Stimulated activated CD4-positive, alpha-beta T cell treated with anti-CD3 and anti-CD28 coated beads, Interleukin-1b, Interleukin-23, amount 100 ng/mL, for 1 hour (primary cell): ENCODE data around the gene ACAT2.
"Not testable (repeated sequence)": the region's sequence is repeated elsewhere in the genome, so short reads cannot be mapped to it uniquely, and the experiment has no call there.

Source experiments
- DNase-seq, 2 donors: peaks; one replicate each; pipeline ENCODE4 v3.0.0-alpha.2; 2020; ENCODE audit warnings: low read depth in 2 of 2

The ACAT2 gene

GRCh38 chr6:159772196-159772595 lies 10.4 kb downstream of the ACAT2 start:
- DNase-seq: no peak

DNA sequence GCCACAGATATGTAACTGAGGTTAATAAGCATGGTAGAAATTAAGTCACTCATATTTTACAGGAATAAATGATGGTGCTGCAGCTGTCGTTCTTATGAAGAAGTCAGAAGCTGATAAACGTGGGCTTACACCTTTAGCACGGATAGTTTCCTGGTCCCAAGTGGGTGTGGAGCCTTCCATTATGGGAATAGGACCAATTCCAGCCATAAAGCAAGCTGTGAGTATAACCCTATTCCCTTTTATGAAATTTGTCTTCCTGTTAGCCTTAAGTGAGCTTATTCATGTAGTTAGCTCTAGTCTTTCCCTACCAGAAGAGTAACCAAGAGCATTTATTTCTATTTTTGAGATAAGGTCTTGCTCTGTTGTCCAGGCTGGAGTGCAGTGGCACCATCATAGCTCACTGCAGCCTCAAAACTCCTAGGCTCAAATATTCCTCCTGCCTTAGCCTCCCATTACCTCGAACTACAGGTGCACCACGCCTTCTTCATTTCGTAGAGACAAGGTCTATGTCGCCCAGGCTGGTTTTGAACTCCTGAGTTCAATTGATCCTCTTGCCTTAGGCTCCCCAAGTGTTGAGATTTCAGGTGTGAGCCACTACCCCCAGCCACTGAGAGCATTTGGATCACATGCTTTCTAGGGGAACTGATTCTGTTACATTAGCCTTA lies 15.5 kb downstream of the ACAT2 start:
- no peak for DNase-seq

DNA sequence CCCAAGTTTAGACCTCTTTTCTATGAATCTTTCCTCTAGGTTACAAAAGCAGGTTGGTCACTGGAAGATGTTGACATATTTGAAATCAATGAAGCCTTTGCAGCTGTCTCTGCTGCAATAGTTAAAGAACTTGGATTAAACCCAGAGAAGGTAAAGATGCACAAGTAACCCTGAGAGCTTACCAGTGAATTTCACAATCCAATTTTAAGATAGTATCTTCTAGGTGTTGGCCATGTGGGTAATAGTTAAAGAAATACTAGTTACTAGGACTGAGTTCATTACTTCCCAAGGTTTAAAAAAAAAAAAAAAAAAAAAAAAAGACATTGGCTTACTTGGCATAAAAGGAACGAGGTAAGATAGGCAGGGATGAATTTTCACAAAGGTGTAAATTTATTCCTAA lies 16.3 kb downstream of the ACAT2 start:
- DNase-seq: no peak

GRCh38 chr6:159778542-159779103 lies 16.8 kb downstream of the ACAT2 start:
- no peak for DNase-seq

GRCh38 chr6:159788276-159788675 lies 26.4 kb downstream of the ACAT2 start:
- DNase-seq: no peak

GRCh38 chr6:159788753-159789376 lies 27.0 kb downstream of the ACAT2 start:
- no peak for DNase-seq

GRCh38 chr6:159789377-159790148 lies 27.7 kb downstream of the ACAT2 start, which contains the start of gene TCP1:
TCP1 (minus strand) TSS chr6:159789602; CDS start chr6:159789468, 134 bp downstream.
- peak; percentile 95 for DNase-seq

- DNase-seq: peak; percentile 65
Observed at GRCh38 chr6:159790149-159790955, 28.5 kb downstream of the ACAT2 start, which contains the start of gene MRPL18. MRPL18 (plus strand) TSS chr6:159790467; CDS start chr6:159790588, 121 bp downstream.

- no peak for DNase-seq
Observed at GRCh38 chr6:159790956-159791598, 29.2 kb downstream of the ACAT2 start.

DNA sequence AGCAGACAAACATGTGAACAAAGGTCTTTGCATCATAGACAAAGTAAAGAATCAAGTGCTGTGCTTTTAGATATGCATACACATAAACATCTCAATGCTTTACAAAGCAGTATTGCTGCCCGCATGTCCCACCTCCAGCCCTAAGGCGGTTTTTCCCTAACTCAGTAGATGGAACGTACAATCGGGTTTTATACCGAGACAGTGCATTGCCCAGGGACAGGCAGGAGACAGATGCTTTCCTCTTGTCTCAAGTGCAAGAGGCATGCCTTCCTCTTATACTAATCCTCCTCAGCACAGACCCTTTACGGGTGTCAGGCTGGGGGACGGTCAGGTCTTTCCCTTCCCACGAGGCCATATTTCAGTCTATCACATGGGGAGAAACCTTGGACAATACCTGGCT lies 33.1 kb downstream of the ACAT2 start:
- not testable (repeated sequence) for DNase-seq

- DNase-seq: no peak
Observed at GRCh38 chr6:159797554-159797953, 35.7 kb downstream of the ACAT2 start.

DNA sequence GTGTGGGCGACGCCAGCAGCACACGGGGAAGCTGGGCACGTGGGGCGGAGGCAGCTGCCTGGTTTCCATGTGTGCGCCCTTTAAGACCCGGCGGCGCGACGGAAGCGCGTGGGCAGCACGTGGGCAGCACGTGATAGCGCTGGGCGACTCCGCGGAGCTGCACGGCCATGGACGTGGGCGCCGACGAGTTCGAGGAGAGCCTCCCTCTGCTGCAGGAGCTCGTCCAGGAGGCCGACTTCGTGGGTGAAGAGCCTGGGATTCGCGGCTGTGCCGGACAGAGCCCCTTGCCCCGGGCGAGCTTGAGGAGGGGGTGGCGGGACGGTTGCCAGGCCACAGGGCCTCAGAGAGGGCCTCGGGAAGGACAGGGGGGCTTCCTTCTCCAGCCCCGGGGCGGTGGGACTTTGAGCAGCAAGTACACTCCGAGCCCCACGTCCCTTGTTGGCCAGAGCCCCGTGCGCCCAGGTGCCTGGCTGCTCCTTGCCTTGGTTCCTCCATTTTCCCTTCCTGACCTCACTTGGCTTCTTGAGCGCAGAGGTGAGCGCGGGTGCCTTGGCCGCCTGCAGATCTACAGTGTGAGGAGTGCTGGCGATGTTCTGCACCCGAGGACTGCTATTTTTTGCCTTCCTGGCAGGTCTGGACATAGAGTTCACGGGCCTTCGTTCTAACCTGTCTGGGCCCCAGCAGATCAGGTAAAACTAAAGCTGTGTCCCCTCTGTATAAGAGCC lies 38.5 kb downstream of the ACAT2 start, which contains the start of gene PNLDC1:
Gene PNLDC1 (plus strand): TSS at position 136 of the 725 bp plus-strand sequence. CDS start 32 bp downstream, at position 168.
- no peak for DNase-seq

GRCh38 chr6:159801935-159802334 lies 40.1 kb downstream of the ACAT2 start:
- no peak for DNase-seq

DNA sequence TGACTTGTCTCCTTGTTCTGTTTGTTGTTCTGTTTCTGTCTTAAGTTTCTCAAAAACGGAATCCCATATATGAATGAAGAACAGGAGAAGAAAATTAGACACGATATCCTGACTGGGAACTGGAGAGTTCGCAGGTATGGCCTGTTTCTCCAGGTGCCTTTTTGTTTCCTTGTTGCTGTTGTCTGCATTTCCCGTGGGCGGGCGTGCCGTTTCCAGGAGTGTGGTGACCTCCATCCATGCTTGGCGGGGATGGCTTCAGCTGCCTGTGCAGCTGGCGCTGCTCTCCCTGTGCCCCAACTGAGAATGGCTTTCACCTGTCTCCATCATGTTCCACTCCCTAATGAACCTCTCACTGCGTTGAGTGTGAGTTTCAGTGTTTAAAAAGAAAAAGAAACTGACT lies 42.7 kb downstream of the ACAT2 start:
- no peak for DNase-seq

GRCh38 chr6:159805440-159806020 lies 43.7 kb downstream of the ACAT2 start:
- no peak for DNase-seq

DNA sequence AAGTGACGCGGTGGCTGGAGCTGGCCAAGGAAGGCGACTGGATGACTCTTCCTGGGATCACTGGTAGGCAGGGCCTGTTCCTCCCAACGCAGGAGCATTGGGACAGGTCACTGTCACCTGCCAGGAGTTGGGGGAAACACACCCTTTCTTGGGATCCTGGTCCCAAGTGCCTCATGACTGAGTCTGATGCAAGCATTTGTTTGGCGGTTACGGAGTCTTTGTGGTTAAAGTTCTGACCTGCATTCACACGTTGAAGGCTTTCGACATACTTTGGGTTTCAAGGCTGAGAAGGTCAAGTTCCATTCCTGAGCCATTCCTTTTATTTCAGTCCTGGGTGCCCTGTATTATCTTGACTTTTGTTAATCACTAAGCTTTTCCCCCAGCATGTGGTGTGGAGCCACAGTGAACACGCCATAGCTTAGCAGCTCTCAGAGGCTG lies 44.2 kb downstream of the ACAT2 start:
- no peak for DNase-seq

DNA sequence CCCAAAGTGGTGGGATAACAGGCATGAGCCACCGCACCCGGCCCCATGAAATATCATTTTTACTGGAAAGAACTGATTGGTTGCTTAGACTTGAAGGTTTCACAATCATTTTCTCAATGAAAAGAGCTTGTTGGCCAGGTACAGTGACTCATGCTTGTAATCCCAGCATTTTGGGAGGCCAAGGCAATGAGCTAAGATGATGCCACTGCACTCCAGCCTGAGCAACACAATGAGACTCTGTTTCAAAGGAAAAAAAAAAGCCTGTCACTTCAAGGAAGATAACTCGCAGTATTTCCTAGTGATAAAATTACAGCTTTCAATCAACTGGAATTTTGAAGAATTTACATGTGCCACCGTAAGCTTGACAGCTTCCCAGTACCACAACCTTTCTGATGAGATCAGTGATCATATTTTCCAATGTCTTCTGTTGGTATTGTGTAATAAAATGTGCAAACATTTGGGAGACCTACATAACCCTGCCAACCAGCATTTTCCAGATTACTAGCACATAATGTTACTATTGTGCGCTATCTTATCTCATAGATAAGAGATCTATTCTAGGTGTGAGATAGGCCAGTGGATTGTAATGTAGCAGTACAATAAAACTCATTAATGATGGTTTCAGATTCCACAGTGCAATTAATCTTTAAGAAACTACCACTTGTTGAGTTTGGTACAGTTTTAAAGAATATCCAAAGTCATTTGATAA lies 45.5 kb downstream of the ACAT2 start:
- no peak for DNase-seq

- no peak for DNase-seq
Observed at GRCh38 chr6:159808647-159809046, 46.8 kb downstream of the ACAT2 start.

DNA sequence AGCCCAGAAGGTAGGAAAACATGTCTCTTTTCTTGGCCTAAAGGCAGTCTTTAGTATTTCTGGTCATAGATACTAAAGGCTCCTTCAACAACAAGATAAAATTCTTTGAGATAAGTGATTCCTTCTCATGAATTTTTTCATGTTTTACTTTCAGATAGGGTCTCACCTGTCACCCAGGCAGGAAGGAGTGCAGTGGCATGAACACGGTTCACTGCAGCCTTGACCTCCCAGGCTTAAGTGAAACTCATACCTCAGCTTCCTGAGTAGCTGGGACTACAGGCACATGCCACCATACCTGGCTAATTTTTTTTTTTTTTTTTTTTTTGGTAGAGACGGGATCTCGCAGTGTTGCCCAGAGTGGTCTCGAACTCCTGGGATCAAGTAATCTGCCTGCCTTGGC lies 47.3 kb downstream of the ACAT2 start:
- no peak for DNase-seq
